HG02759 (cell line): ENCODE data around the gene CRISP2.
"Not testable (repeated sequence)": the region's sequence is repeated elsewhere in the genome, so short reads cannot be mapped to it uniquely, and the experiment has no call there.

ENCODE experiments used
- ATAC-seq: cut with Tn5 transposase; IDR thresholded peaks from one replicate; pipeline ENCODE4 v1.9.1; 2021; ENCODE audit warnings: mild to moderate bottlenecking, moderate library complexity; ENCODE audit not compliant: unreplicated experiment

The CRISP2 gene

GRCh38 chr6:49713346-49713745 lies at the start of gene CRISP2:
Gene CRISP2, minus strand, starts transcription at chr6:49713543. Its CDS starts 4,347 bp downstream, at chr6:49709196.
- ATAC-seq = no peak

GRCh38 chr6:49744259-49744658 lies 30.9 kb upstream of the CRISP2 start, which contains the start of gene CRISP3:
Gene CRISP3, minus strand, starts transcription at chr6:49744388. Its CDS starts 21 bp downstream, at chr6:49744367.
- no peak for ATAC-seq

GRCh38 chr6:49743429-49743828 lies 30.1 kb upstream of the CRISP2 start:
- no peak for ATAC-seq

- no peak for ATAC-seq
Observed at GRCh38 chr6:49739423-49739822, 26.1 kb upstream of the CRISP2 start.

- ATAC-seq = no peak
Observed at GRCh38 chr6:49736017-49736508, 22.7 kb upstream of the CRISP2 start.

- no peak for ATAC-seq
Observed at GRCh38 chr6:49733680-49734079, 20.3 kb upstream of the CRISP2 start.

GRCh38 chr6:49732781-49733180 lies 19.4 kb upstream of the CRISP2 start:
- no peak for ATAC-seq

GRCh38 chr6:49730251-49730650 lies 16.9 kb upstream of the CRISP2 start:
- ATAC-seq = no peak

- ATAC-seq = not testable (repeated sequence)
Observed at GRCh38 chr6:49723917-49724316, 10.6 kb upstream of the CRISP2 start.

GRCh38 chr6:49721297-49721696 lies 8.0 kb upstream of the CRISP2 start:
- ATAC-seq = no peak

GRCh38 chr6:49720372-49720771 lies 7.0 kb upstream of the CRISP2 start:
- ATAC-seq = no peak

GRCh38 chr6:49698478-49698877 lies 14.9 kb downstream of the CRISP2 start:
- ATAC-seq = no peak

GRCh38 chr6:49693512-49693911 lies 19.8 kb downstream of the CRISP2 start:
- ATAC-seq = no peak

- no peak for ATAC-seq
Observed at GRCh38 chr6:49692534-49692933, 20.8 kb downstream of the CRISP2 start.

- no peak for ATAC-seq
Observed at GRCh38 chr6:49676671-49677281, 36.6 kb downstream of the CRISP2 start.

- no peak for ATAC-seq
Observed at GRCh38 chr6:49675816-49676215, 37.5 kb downstream of the CRISP2 start.

GRCh38 chr6:49668083-49668511 lies 45.2 kb downstream of the CRISP2 start:
- no peak for ATAC-seq

GRCh38 chr6:49666930-49667757 lies 46.2 kb downstream of the CRISP2 start:
- ATAC-seq = no peak

- ATAC-seq = no peak
Observed at GRCh38 chr6:49666480-49666879, 46.9 kb downstream of the CRISP2 start.

GRCh38 chr6:49664817-49665216 lies 48.5 kb downstream of the CRISP2 start:
- no peak for ATAC-seq

GRCh38 chr6:49664054-49664453 lies 49.3 kb downstream of the CRISP2 start:
- ATAC-seq = not testable (repeated sequence)

- ATAC-seq = no peak
Observed at GRCh38 chr6:49662892-49663261, 50.5 kb downstream of the CRISP2 start.
